Measurements from ENCODE around the gene C1QTNF5. TPM values are rescaled to one million over a fixed set of nuclear protein-coding genes. Genes with fewer than 3 reads are reported as not detected.

Gene C1QTNF5
- polyA plus RNA-seq, 2 of the 4 experiments (the other 2 are of a cell fraction) = not detected

- TF ChIP-seq, protein P1, sequence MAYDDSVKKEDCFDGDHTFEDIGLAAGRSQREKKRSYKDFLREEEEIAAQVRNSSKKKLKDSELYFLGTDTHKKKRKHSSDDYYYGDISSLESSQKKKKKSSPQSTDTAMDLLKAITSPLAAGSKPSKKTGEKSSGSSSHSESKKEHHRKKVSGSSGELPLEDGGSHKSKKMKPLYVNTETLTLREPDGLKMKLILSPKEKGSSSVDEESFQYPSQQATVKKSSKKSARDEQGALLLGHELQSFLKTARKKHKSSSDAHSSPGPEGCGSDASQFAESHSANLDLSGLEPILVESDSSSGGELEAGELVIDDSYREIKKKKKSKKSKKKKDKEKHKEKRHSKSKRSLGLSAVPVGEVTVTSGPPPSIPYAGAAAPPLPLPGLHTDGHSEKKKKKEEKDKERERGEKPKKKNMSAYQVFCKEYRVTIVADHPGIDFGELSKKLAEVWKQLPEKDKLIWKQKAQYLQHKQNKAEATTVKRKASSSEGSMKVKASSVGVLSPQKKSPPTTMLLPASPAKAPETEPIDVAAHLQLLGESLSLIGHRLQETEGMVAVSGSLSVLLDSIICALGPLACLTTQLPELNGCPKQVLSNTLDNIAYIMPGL (CRISPR knock-in tag; IDR thresholded peaks at IDR 0.05; ENCODE audit: borderline replicate concordance) = no peak
- TF ChIP-seq HOXB5 (CRISPR knock-in tag; IDR thresholded peaks at IDR 0.05) = no peak
- no peak for TF ChIP-seq PBX3 (IDR thresholded peaks at IDR 0.05)
- TF ChIP-seq KDM5A (IDR thresholded peaks at IDR 0.05) = no peak
- no peak for TF ChIP-seq NR3C1 (IDR thresholded peaks at IDR 0.05)
- TF ChIP-seq FOXS1 (CRISPR knock-in tag; IDR thresholded peaks at IDR 0.05) = no peak
Observed at GRCh38 chr11:119370486-119371046, 29.9 kb upstream of the C1QTNF5 start (continued).

DNA sequence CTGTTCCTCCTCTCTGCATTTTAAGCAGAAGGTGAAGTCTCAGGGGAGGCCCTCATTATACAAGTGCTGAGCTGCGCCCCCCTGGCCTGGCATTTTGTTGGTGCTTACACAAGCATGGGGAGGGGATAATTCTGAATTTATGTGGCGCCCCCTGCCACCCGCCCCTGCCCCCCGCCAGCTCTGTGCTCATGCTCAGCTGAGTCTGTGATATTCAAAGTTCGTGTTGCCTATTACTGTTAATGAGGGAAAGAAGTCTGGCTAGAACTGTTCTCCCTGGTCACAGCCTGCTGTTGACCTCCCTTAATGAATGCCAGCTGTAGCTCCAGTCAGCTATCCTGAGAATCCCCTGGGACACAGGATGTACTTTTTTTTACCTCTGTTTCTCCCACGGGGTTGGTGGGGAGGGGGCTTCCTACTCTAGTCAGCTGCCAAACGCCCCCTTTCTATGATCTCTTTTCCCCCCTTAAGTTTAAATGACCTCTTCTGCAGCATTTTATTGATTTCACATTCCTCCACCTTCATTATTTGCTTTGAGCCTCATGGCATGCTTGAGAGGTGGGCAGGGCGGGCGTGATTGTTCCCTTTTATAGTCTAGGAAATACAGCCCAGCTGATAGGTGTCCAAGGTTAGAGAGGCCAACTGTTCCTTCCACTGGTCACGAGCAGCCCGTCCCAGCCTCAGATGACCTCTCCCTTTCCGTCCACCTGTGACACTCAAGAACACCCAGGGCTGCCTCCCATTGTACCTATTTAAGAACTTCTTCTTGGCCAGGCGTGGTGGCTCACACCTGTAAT lies 28.6 kb upstream of the C1QTNF5 start:
- CTCF ChIA-PET = interaction anchor here (1.4 to 20.0 kb wide), 9 partner anchors 7 to 105 kb away, joined by 3 to 341 read pairs (median 15); partner anchors contain the start of genes C1QTNF5, RNF26 and USP2
- TF ChIP-seq KDM1A (IDR thresholded peaks at IDR 0.05; ENCODE audit: low read depth) (no peak), BHLHE40 (IDR thresholded peaks at IDR 0.05; ENCODE audit: low read depth, low read length) (no peak), REST (IDR thresholded peaks at IDR 0.05) (no peak), NPAS2 (CRISPR knock-in tag; IDR thresholded peaks at IDR 0.05; ENCODE audit: borderline replicate concordance) (no peak), CHD4 (IDR thresholded peaks at IDR 0.05; ENCODE audit: borderline replicate concordance) (no peak), RFX5 (IDR thresholded peaks at IDR 0.05) (no peak), RNF2 (IDR thresholded peaks at IDR 0.05; ENCODE audit: borderline replicate concordance, low read depth) (no peak), RCOR1 (IDR thresholded peaks at IDR 0.05; ENCODE audit: low read depth, low read length) (no peak), RARB (CRISPR knock-in tag; IDR thresholded peaks at IDR 0.05) (no peak), HDAC2 (IDR thresholded peaks at IDR 0.05) (no peak), JUNB (IDR thresholded peaks at IDR 0.05) (no peak), TFCP2L1 (CRISPR knock-in tag; IDR thresholded peaks at IDR 0.05) (no peak), ZNF302 (CRISPR knock-in tag; IDR thresholded peaks at IDR 0.05) (no peak), HOXB13 (CRISPR knock-in tag; IDR thresholded peaks at IDR 0.05; ENCODE audit: low read depth) (no peak), POLR2A (IDR thresholded peaks at IDR 0.05; ENCODE audit: low read length) (no peak)
- TF ChIP-seq, protein P2, sequence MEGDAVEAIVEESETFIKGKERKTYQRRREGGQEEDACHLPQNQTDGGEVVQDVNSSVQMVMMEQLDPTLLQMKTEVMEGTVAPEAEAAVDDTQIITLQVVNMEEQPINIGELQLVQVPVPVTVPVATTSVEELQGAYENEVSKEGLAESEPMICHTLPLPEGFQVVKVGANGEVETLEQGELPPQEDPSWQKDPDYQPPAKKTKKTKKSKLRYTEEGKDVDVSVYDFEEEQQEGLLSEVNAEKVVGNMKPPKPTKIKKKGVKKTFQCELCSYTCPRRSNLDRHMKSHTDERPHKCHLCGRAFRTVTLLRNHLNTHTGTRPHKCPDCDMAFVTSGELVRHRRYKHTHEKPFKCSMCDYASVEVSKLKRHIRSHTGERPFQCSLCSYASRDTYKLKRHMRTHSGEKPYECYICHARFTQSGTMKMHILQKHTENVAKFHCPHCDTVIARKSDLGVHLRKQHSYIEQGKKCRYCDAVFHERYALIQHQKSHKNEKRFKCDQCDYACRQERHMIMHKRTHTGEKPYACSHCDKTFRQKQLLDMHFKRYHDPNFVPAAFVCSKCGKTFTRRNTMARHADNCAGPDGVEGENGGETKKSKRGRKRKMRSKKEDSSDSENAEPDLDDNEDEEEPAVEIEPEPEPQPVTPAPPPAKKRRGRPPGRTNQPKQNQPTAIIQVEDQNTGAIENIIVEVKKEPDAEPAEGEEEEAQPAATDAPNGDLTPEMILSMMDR (IDR thresholded peaks at IDR 0.05) = no peak
- Histone ChIP-seq H3K27ac (peak overlapping the region; percentile 19 to 75; a peak in 4 of 6 replicates), H3K4me1 (peaks cover 44% of the 10 kb centered on the region), H3K4me3 (no peak overlapping the region), H3K9me3 (no peaks in the 10 kb centered on the region), H3K4me2 (peak overlapping the region; percentile 56)
- POLR2A ChIA-PET = no interaction called here
- FAIRE-seq (no peak), DNase-seq (ENCODE audit: low read depth in 1 of 2, low spot score in 1 of 2) (no peak), ATAC-seq (no peak)
- 76% methylated on average over 9 of the region's 13 CpGs for WGBS (ENCODE audit: missing lambda C conversion rate)
